Neural cell (in vitro differentiated cells): ENCODE data around the gene EXOC6B. TPM values are rescaled to one million over a fixed set of nuclear protein-coding genes. Genes with fewer than 3 reads are reported as not detected.

ENCODE experiments used
- H2AFZ ChIP-seq: fragments of 200-600, 300-800 bp; sonication (generic), shearing (Covaris generic); 2 replicates; pipeline ENCODE4 v1.6.0; 2014; ENCODE audit warnings: low read depth, mild to moderate bottlenecking, antibody characterized with exemption, low read length, moderate library complexity
- H3F3A ChIP-seq: fragments of 200-600 bp; shearing (Covaris generic); 2 replicates; pipeline ENCODE4 v1.6.1; 2016; ENCODE audit warnings: mild to moderate bottlenecking, moderate library complexity, mixed read lengths, antibody characterized with exemption, low read length; ENCODE audit not compliant: insufficient read depth, poor library complexity, severe bottlenecking
- H3K27ac ChIP-seq: fragments of 200-600, 300-800 bp; sonication (generic), shearing (Covaris generic); 2 replicates; pipeline ENCODE4 v1.5.1; 2014; ENCODE audit warnings: mild to moderate bottlenecking, low read length, moderate library complexity
- H3K27me3 ChIP-seq: fragments of 300-800, 200-600 bp; sonication (generic), shearing (Covaris generic); 2 replicates; pipeline ENCODE4 v1.6.0; 2014; ENCODE audit warnings: mild to moderate bottlenecking, low read depth, low read length, moderate library complexity; ENCODE audit not compliant: insufficient read depth
- H3K36me3 ChIP-seq: fragments of 300-800, 200-600 bp; sonication (generic), shearing (Covaris generic); 2 replicates; pipeline ENCODE4 v1.5.1; 2014; ENCODE audit warnings: mild to moderate bottlenecking, antibody characterized with exemption, low read length, moderate library complexity; ENCODE audit not compliant: insufficient read depth
- H3K4me2 ChIP-seq: fragments of 300-800, 200-600 bp; sonication (generic), shearing (Covaris generic); 2 replicates; pipeline ENCODE4 v1.6.0; 2014; ENCODE audit warnings: mild to moderate bottlenecking, low read length
- H3K4me3 ChIP-seq: fragments of 300-800, 200-600 bp; sonication (generic), shearing (Covaris generic); 2 replicates; pipeline ENCODE4 v1.5.1; 2014; ENCODE audit warnings: mild to moderate bottlenecking, low read length, moderate library complexity
- H3K79me2 ChIP-seq: fragments of 200-600 bp; shearing (Covaris generic); replicated peaks from 2 replicates; pipeline ENCODE4 v1.6.0; 2014; ENCODE audit warnings: mild to moderate bottlenecking, low read length, moderate library complexity; ENCODE audit not compliant: insufficient read depth
- H3K9ac ChIP-seq: fragments of 300-800, 200-600 bp; sonication (generic), shearing (Covaris generic); 2 replicates; pipeline ENCODE4 v1.6.1; 2016; ENCODE audit warnings: mild to moderate bottlenecking, low read length, mixed read lengths
- H3K9me2 ChIP-seq: fragments of 200-600 bp; shearing (Covaris generic); 2 replicates; pipeline ENCODE4 v1.6.1; 2016; ENCODE audit warnings: mild to moderate bottlenecking, low read length, mixed read lengths; ENCODE audit not compliant: insufficient read depth
- H3K9me3 ChIP-seq: fragments of 200-600, 300-800 bp; sonication (generic), shearing (Covaris generic); 2 replicates; pipeline ENCODE4 v1.6.1; 2016; ENCODE audit warnings: mild to moderate bottlenecking, mixed run types, low read length, moderate library complexity, mixed read lengths
- H4K20me1 ChIP-seq: fragments of 200-600 bp; shearing (Covaris generic); 2 replicates; pipeline ENCODE4 v1.6.1; 2016; ENCODE audit warnings: mild to moderate bottlenecking, mixed run types; ENCODE audit not compliant: insufficient read depth
- EP300 ChIP-seq: fragments of 450-650 bp; conservative IDR thresholded peaks from 2 replicates; pipeline ENCODE4 v1.6.1; 2014; ENCODE audit warnings: antibody characterized with exemption, mild to moderate bottlenecking, moderate library complexity; ENCODE audit not compliant: poor library complexity, severe bottlenecking
- EZH2 ChIP-seq: fragments of 200-600, 300-800 bp; shearing (Covaris generic), sonication (generic); IDR thresholded peaks from 2 replicates; pipeline ENCODE4 v1.6.1; 2014; ENCODE audit warnings: antibody characterized with exemption, low read length, borderline replicate concordance, mild to moderate bottlenecking; ENCODE audit not compliant: insufficient read depth, poor library complexity, severe bottlenecking
- MXI1 ChIP-seq: fragments of 450-650 bp; conservative IDR thresholded peaks from 2 replicates; pipeline ENCODE4 v1.6.1; 2014; ENCODE audit warnings: antibody characterized with exemption, mild to moderate bottlenecking; ENCODE audit not compliant: poor library complexity, severe bottlenecking
- POLR2AphosphoS5 ChIP-seq: IDR thresholded peaks from 2 replicates; pipeline ENCODE4 v1.6.1; 2012
- RAD21 ChIP-seq: fragments of 450-650 bp; conservative IDR thresholded peaks from 2 replicates; pipeline ENCODE4 v1.6.1; 2014; ENCODE audit warnings: antibody characterized with exemption, mild to moderate bottlenecking, moderate library complexity
- SMC3 ChIP-seq: fragments of 450-650 bp; conservative IDR thresholded peaks from 2 replicates; pipeline ENCODE4 v1.6.1; 2014; ENCODE audit warnings: antibody characterized with exemption, mild to moderate bottlenecking, moderate library complexity; ENCODE audit not compliant: poor library complexity
- TAF1 ChIP-seq: IDR thresholded peaks from 2 replicates; pipeline ENCODE4 v1.6.1; 2012; ENCODE audit warnings: low read depth
- polyA plus RNA-seq: library from polyadenylated mRNA; depleted of rRNA; stranded (reverse); fragments of >200 nt; gene quantifications from 2 replicates; pipeline ENCODE4 v1.2.3, GENCODE V29; 2014
- TF ChIP-seq, protein P1 (sequence below): IDR thresholded peaks from 2 replicates; pipeline ENCODE4 v1.6.1; 2012; ENCODE audit warnings: borderline replicate concordance
- TF ChIP-seq, protein P2 (sequence below): fragments of 450-650 bp; IDR thresholded peaks from 2 replicates; pipeline ENCODE4 v1.5.1; 2014; ENCODE audit warnings: antibody characterized with exemption, mild to moderate bottlenecking, moderate library complexity; ENCODE audit not compliant: poor library complexity, severe bottlenecking

Gene EXOC6B
- polyA plus RNA-seq, 1 donor from 2014 or later = 23.4 TPM

- no peaks in the 10 kb centered on the region for H3K9me3 ChIP-seq
- no peak overlapping the region for H2AFZ ChIP-seq
- H3K27ac ChIP-seq = no peak overlapping the region
- no peaks in the 10 kb centered on the region for H3K36me3 ChIP-seq
- no peaks in the 10 kb centered on the region for H3K27me3 ChIP-seq
- H3K9ac ChIP-seq = no peak overlapping the region
- H3K79me2 ChIP-seq = no peaks in the 10 kb centered on the region
- no peak overlapping the region for H3K4me3 ChIP-seq
- no peaks in the 10 kb centered on the region for H3K9me2 ChIP-seq
- no peak for TF ChIP-seq EP300
- no peak for TF ChIP-seq EZH2
- TF ChIP-seq POLR2AphosphoS5 = no peak
- no peak for TF ChIP-seq SMC3
- no peak for TF ChIP-seq RAD21
- no peak for TF ChIP-seq MXI1
- no peak for TF ChIP-seq TAF1
- TF ChIP-seq, protein P1, sequence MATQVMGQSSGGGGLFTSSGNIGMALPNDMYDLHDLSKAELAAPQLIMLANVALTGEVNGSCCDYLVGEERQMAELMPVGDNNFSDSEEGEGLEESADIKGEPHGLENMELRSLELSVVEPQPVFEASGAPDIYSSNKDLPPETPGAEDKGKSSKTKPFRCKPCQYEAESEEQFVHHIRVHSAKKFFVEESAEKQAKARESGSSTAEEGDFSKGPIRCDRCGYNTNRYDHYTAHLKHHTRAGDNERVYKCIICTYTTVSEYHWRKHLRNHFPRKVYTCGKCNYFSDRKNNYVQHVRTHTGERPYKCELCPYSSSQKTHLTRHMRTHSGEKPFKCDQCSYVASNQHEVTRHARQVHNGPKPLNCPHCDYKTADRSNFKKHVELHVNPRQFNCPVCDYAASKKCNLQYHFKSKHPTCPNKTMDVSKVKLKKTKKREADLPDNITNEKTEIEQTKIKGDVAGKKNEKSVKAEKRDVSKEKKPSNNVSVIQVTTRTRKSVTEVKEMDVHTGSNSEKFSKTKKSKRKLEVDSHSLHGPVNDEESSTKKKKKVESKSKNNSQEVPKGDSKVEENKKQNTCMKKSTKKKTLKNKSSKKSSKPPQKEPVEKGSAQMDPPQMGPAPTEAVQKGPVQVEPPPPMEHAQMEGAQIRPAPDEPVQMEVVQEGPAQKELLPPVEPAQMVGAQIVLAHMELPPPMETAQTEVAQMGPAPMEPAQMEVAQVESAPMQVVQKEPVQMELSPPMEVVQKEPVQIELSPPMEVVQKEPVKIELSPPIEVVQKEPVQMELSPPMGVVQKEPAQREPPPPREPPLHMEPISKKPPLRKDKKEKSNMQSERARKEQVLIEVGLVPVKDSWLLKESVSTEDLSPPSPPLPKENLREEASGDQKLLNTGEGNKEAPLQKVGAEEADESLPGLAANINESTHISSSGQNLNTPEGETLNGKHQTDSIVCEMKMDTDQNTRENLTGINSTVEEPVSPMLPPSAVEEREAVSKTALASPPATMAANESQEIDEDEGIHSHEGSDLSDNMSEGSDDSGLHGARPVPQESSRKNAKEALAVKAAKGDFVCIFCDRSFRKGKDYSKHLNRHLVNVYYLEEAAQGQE = no peak
- TF ChIP-seq, protein P2, sequence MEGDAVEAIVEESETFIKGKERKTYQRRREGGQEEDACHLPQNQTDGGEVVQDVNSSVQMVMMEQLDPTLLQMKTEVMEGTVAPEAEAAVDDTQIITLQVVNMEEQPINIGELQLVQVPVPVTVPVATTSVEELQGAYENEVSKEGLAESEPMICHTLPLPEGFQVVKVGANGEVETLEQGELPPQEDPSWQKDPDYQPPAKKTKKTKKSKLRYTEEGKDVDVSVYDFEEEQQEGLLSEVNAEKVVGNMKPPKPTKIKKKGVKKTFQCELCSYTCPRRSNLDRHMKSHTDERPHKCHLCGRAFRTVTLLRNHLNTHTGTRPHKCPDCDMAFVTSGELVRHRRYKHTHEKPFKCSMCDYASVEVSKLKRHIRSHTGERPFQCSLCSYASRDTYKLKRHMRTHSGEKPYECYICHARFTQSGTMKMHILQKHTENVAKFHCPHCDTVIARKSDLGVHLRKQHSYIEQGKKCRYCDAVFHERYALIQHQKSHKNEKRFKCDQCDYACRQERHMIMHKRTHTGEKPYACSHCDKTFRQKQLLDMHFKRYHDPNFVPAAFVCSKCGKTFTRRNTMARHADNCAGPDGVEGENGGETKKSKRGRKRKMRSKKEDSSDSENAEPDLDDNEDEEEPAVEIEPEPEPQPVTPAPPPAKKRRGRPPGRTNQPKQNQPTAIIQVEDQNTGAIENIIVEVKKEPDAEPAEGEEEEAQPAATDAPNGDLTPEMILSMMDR = no peak
- no peaks in the 10 kb centered on the region for H3F3A ChIP-seq
- H4K20me1 ChIP-seq = no peaks in the 10 kb centered on the region
- no peak overlapping the region for H3K4me2 ChIP-seq
Observed at GRCh38 chr2:72694715-72695496, 130.9 kb downstream of the EXOC6B start.

GRCh38 chr2:72689579-72690195 lies 136.1 kb downstream of the EXOC6B start:
- no peaks in the 10 kb centered on the region for H3K9me3 ChIP-seq
- H3K4me3 ChIP-seq = no peak overlapping the region
- no peaks in the 10 kb centered on the region for H3K27me3 ChIP-seq
- no peak overlapping the region for H3K9ac ChIP-seq
- no peak overlapping the region for H3K4me2 ChIP-seq
- H4K20me1 ChIP-seq = no peaks in the 10 kb centered on the region
- no peak for TF ChIP-seq POLR2AphosphoS5
- TF ChIP-seq, protein P2 = no peak
- no peak for TF ChIP-seq RAD21
- no peak for TF ChIP-seq EP300
- TF ChIP-seq EZH2 = no peak
- TF ChIP-seq MXI1 = no peak
- no peak overlapping the region for H2AFZ ChIP-seq
- no peaks in the 10 kb centered on the region for H3K36me3 ChIP-seq
- no peaks in the 10 kb centered on the region for H3K9me2 ChIP-seq
- no peaks in the 10 kb centered on the region for H3K79me2 ChIP-seq
- no peaks in the 10 kb centered on the region for H3F3A ChIP-seq
- no peak overlapping the region for H3K27ac ChIP-seq
